Trophoblast cell (in vitro differentiated cells and primary cell): ENCODE data around the gene EHF.

Experiments
- DNase-seq, 2 donors: peaks; one replicate each; pipeline ENCODE4 v3.0.0-alpha.2; 2016
- H2AFZ ChIP-seq: 2 replicates; pipeline ENCODE4 v1.6.1; 2013; ENCODE audit warnings: low read length, moderate library complexity, mild to moderate bottlenecking; ENCODE audit not compliant: insufficient read depth, poor library complexity
- H2AK5ac ChIP-seq: 2 replicates; pipeline ENCODE4 v1.6.1; 2013; ENCODE audit warnings: mild to moderate bottlenecking, low read length
- H2BK120ac ChIP-seq: 2 replicates; pipeline ENCODE4 v1.6.1; 2013; ENCODE audit warnings: low read length, mild to moderate bottlenecking, moderate library complexity; ENCODE audit not compliant: insufficient read depth, poor library complexity
- H2BK12ac ChIP-seq: 2 replicates; pipeline ENCODE4 v1.6.1; 2013; ENCODE audit warnings: mild to moderate bottlenecking, low read length, moderate library complexity
- H2BK5ac ChIP-seq: 2 replicates; pipeline ENCODE4 v1.6.1; 2013; ENCODE audit warnings: low read length, low read depth, moderate library complexity, mild to moderate bottlenecking; ENCODE audit not compliant: poor library complexity
- H3K14ac ChIP-seq: 2 replicates; pipeline ENCODE4 v1.6.1; 2013; ENCODE audit warnings: mild to moderate bottlenecking, low read length
- H3K18ac ChIP-seq: 2 replicates; pipeline ENCODE4 v1.6.1; 2013; ENCODE audit warnings: mild to moderate bottlenecking, low read length
- H3K23ac ChIP-seq: 2 replicates; pipeline ENCODE4 v1.6.1; 2013; ENCODE audit warnings: low read length
- H3K27ac ChIP-seq: 2 replicates; pipeline ENCODE4 v1.5.1; 2013; ENCODE audit warnings: low read depth, mild to moderate bottlenecking, inconsistent platforms, low read length, moderate library complexity
- H3K27me3 ChIP-seq: 2 replicates; pipeline ENCODE4 v1.6.1; 2013; ENCODE audit warnings: inconsistent platforms, mild to moderate bottlenecking, low read length, moderate library complexity; ENCODE audit not compliant: insufficient read depth
- H3K36me3 ChIP-seq, 2 experiments: 1 replicate in 1 of 2; 2 replicates in 1 of 2; pipeline ENCODE4 v1.6.1; 2013; ENCODE audit warnings: low read length in 2 of 2, mild to moderate bottlenecking in 2 of 2, moderate library complexity in 1 of 2; ENCODE audit not compliant: insufficient read depth in 2 of 2, control insufficient read depth in 1 of 2
- H3K4ac ChIP-seq: 2 replicates; pipeline ENCODE4 v1.6.1; 2013; ENCODE audit warnings: low read depth, mild to moderate bottlenecking, low read length, moderate library complexity
- H3K4me1 ChIP-seq, 2 experiments: 1 replicate in 1 of 2; 2 replicates in 1 of 2; pipeline ENCODE4 v1.6.1; 2013; ENCODE audit warnings: low read length in 2 of 2, mild to moderate bottlenecking in 2 of 2, moderate library complexity in 1 of 2; ENCODE audit not compliant: insufficient read depth in 2 of 2, control insufficient read depth in 1 of 2
- H3K4me2 ChIP-seq: 2 replicates; pipeline ENCODE4 v1.6.1; 2013; ENCODE audit warnings: inconsistent platforms, mild to moderate bottlenecking, low read length, moderate library complexity
- H3K4me3 ChIP-seq: 2 replicates; pipeline ENCODE4 v1.5.1; 2013; ENCODE audit warnings: mild to moderate bottlenecking, low read depth, low read length, inconsistent platforms
- H3K79me1 ChIP-seq: one replicate; pipeline ENCODE4 v1.6.1; 2013; ENCODE audit warnings: low read length
- H3K79me2 ChIP-seq: 2 replicates; pipeline ENCODE4 v1.6.1; 2013; ENCODE audit warnings: low read length, mild to moderate bottlenecking; ENCODE audit not compliant: control insufficient read depth, insufficient read depth, poor library complexity
- H3K9ac ChIP-seq: 2 replicates; pipeline ENCODE4 v1.6.1; 2013; ENCODE audit warnings: mild to moderate bottlenecking, low read length
- H3K9me3 ChIP-seq: 2 replicates; pipeline ENCODE4 v1.6.1; 2013; ENCODE audit warnings: low read depth, mild to moderate bottlenecking, control low read depth, inconsistent platforms, low read length; ENCODE audit not compliant: insufficient read depth
- H4K12ac ChIP-seq: 2 replicates; pipeline ENCODE4 v1.6.1; 2013; ENCODE audit warnings: low read depth, mild to moderate bottlenecking, low read length, moderate library complexity
- H4K8ac ChIP-seq: 2 replicates; pipeline ENCODE4 v1.6.1; 2013; ENCODE audit warnings: low read depth, mild to moderate bottlenecking, low read length, moderate library complexity
- H4K91ac ChIP-seq: one replicate; pipeline ENCODE4 v1.6.1; 2013; ENCODE audit warnings: low read depth, mild to moderate bottlenecking, low read length, moderate library complexity
- WGBS: extraction: QIAGEN DNeasy Blood & Tissue Kit; methylation state at CpG from one replicate; pipeline ENCODE4 v1.1.7; 2013; ENCODE audit warnings: missing lambda C conversion rate; ENCODE audit not compliant: insufficient read length, insufficient coverage; ENCODE audit errors: extremely low coverage; 5-methylcytosine and 5-hydroxymethylcytosine counted together

EHF gene

DNA sequence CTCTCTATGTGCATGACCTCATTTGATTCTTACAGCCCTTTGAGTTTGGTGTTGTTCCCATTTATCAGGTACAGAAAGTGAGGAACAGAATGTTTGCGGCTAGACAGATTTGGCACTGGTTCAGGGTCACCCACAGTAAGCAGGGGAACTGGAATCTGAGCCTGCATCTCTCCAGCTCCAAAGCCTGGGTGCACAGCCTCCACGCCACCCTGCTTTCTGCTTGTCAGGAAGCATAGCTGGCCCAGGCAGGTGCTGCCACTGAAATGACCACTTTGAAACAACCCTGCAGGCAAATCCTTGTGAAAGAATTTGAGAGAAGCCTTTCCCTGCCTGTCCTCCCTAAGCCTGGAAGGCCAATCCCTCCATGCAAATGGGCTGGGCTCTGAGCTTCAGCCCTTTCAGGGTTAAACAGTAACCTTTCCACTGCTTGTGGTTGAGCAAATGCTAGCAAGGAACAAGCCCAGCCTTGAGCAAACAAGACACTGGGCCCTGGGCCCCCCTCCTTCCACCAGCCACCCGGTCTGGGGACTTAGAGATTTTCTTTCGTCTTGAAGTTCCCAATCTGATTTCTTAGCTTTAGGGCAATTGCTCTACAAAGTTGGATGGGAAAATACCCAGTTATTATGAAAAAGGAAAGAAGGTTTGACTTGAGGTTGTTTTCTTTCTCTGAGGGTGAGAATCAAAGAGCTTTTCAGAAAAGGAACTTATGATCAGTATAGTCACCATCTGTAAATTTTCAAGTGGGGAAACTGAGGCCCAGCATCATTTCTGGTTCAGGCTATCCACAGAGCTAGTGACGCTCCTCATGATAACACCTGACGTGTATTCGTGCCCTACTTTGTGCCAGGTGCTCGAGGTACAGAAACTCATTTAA, 19.4 kb downstream of the EHF start:
- Histone ChIP-seq H3K79me2 (no peaks in the 10 kb centered on the region), H3K27ac (no peak overlapping the region), H2BK12ac (no peak overlapping the region), H4K12ac (no peak overlapping the region), H2BK120ac (no peak overlapping the region), H2BK5ac (no peak overlapping the region), H3K36me3 (no peaks in the 10 kb centered on the region), H3K14ac (no peak overlapping the region), H4K91ac (no peak overlapping the region), H3K18ac (no peak overlapping the region), H3K79me1 (no peaks in the 10 kb centered on the region), H3K27me3 (peaks cover 3% of the 10 kb centered on the region), H3K9me3 (no peaks in the 10 kb centered on the region), H4K8ac (no peak overlapping the region), H3K9ac (no peak overlapping the region), H3K4me1 (peaks cover 5 to 18% of the 10 kb centered on the region in 2 experiments), H3K4me3 (no peak overlapping the region), H3K4me2 (no peak overlapping the region), H3K4ac (no peak overlapping the region), H2AK5ac (no peak overlapping the region), H2AFZ (no peak overlapping the region), H3K23ac (no peak overlapping the region)
- no CpG with 5 or more reads among the region's 8 CpGs for WGBS
- peak; percentile 26 to 36 for DNase-seq

GRCh38 chr11:34640924-34641275, 20.0 kb downstream of the EHF start:
- H3K4me3 ChIP-seq: no peak overlapping the region
- no peak overlapping the region for H3K27ac ChIP-seq
- H3K4ac ChIP-seq: no peak overlapping the region
- no peak for DNase-seq
- no peak overlapping the region for H2BK120ac ChIP-seq
- H3K23ac ChIP-seq: no peak overlapping the region
- no peak overlapping the region for H2AFZ ChIP-seq
- H2BK5ac ChIP-seq: no peak overlapping the region
- no peak overlapping the region for H3K9ac ChIP-seq
- no peak overlapping the region for H3K4me2 ChIP-seq
- H2AK5ac ChIP-seq: no peak overlapping the region
- no peak overlapping the region for H4K91ac ChIP-seq
- H3K27me3 ChIP-seq: peaks cover under 1% of the 10 kb centered on the region
- H4K12ac ChIP-seq: no peak overlapping the region
- no peak overlapping the region for H3K18ac ChIP-seq
- no peaks in the 10 kb centered on the region for H3K9me3 ChIP-seq
- no peak overlapping the region for H4K8ac ChIP-seq
- H2BK12ac ChIP-seq: no peak overlapping the region
- no CpG with 5 or more reads among the region's 2 CpGs for WGBS
- no peaks in the 10 kb centered on the region for H3K36me3 ChIP-seq
- H3K79me2 ChIP-seq: no peaks in the 10 kb centered on the region
- no peaks in the 10 kb centered on the region for H3K79me1 ChIP-seq
- H3K14ac ChIP-seq: no peak overlapping the region
- H3K4me1 ChIP-seq: peaks cover 5 to 18% of the 10 kb centered on the region in 2 experiments

DNA sequence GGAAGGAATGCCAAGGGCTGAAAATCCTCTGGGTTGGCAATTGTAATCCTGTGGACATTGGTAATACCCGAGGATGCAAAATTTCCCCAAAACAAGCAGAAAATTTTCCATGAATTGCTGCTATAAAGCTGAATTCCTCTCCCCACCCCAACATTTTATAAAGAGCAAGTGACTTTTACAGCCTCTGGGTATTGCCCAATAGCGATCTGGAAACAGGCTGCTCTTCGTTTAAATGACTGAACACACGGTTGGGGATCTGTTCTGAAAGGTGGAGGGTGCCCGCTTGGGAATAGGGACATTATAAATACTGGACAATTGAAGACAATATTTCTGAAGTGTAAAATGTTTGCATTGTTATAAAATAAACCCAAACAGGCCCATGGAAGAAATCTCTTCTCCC, 20.6 kb downstream of the EHF start:
- no peaks in the 10 kb centered on the region for H3K36me3 ChIP-seq
- WGBS: no CpG with 5 or more reads among the region's 5 CpGs
- H3K27ac ChIP-seq: no peak overlapping the region

DNA sequence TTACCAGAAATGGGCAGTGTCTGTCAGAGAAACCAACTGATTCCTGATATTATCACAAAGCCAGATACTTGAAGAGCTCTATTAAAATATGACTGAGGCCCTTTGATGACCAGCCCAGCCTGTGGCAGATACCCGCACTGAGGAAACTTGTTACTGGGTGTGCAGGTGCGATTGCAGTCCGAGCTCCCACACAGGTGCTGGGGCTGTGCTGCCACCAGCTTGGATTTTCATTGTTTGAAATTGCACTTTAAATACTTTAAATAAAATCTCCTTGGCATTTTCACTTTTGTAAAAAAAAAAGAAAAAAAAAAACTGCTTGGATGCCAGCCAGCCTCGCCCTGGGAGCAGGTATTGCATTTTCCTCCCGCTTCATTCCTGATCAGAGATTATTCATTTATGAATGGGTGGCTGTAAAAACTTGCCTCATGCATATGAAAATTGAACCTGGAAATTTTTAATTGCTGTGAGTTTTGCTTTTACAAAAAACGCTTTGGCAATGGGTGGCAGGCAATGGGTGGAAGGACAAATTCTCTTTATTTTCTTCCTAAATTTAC, 21.2 kb downstream of the EHF start:
- Histone ChIP-seq H3K79me2 (no peaks in the 10 kb centered on the region), H2BK5ac (no peak overlapping the region), H2AK5ac (no peak overlapping the region), H2AFZ (no peak overlapping the region), H3K27ac (no peak overlapping the region), H2BK12ac (no peak overlapping the region), H4K12ac (no peak overlapping the region), H3K27me3 (no peaks in the 10 kb centered on the region), H3K9ac (no peak overlapping the region), H3K79me1 (no peaks in the 10 kb centered on the region), H3K4me3 (no peak overlapping the region), H3K9me3 (peaks cover 1% of the 10 kb centered on the region), H4K8ac (no peak overlapping the region), H3K18ac (no peak overlapping the region), H3K4me1 (peaks cover 5 to 18% of the 10 kb centered on the region in 2 experiments), H3K36me3 (no peaks in the 10 kb centered on the region), H3K4ac (no peak overlapping the region), H3K14ac (no peak overlapping the region), H3K4me2 (no peak overlapping the region), H2BK120ac (no peak overlapping the region), H4K91ac (no peak overlapping the region), H3K23ac (no peak overlapping the region)
- no CpG with 5 or more reads among the region's 6 CpGs for WGBS
- no peak for DNase-seq

More for the DNA sequence above, 20.6 kb downstream of the EHF start:
- Histone ChIP-seq H2AK5ac (no peak overlapping the region), H3K9ac (no peak overlapping the region), H3K79me1 (no peaks in the 10 kb centered on the region), H4K12ac (no peak overlapping the region), H3K18ac (no peak overlapping the region), H2BK120ac (no peak overlapping the region), H3K4ac (no peak overlapping the region), H3K27me3 (no peaks in the 10 kb centered on the region), H4K91ac (no peak overlapping the region), H3K4me3 (no peak overlapping the region), H3K4me1 (peaks cover 5 to 18% of the 10 kb centered on the region in 2 experiments), H3K14ac (no peak overlapping the region), H3K9me3 (peaks cover 1% of the 10 kb centered on the region), H4K8ac (no peak overlapping the region), H3K23ac (no peak overlapping the region), H2BK12ac (no peak overlapping the region), H2BK5ac (no peak overlapping the region), H3K4me2 (no peak overlapping the region), H3K79me2 (no peaks in the 10 kb centered on the region), H2AFZ (no peak overlapping the region)
- DNase-seq: no peak
